ENCODE measurements around the gene TMBIM4. TPM values are rescaled to one million over a fixed set of nuclear protein-coding genes. Genes with fewer than 3 reads are reported as not detected.

The TMBIM4 gene
- total RNA-seq, 1 experiment from 2014 or later, result 51.1 TPM

GRCh38 chr12:66190519-66191370, 20.9 kb upstream of the TMBIM4 start:
- no TSS peak for BruUV-seq (replicated peaks)
- no peak overlapping the region for H3K4me2 ChIP-seq (ENCODE audit: low read length)
- no peak for TF ChIP-seq RAD21 (IDR thresholded peaks at IDR 0.05; ENCODE audit: low read depth)
- TF ChIP-seq, protein P1, sequence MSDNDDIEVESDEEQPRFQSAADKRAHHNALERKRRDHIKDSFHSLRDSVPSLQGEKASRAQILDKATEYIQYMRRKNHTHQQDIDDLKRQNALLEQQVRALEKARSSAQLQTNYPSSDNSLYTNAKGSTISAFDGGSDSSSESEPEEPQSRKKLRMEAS (IDR thresholded peaks at IDR 0.05), result no peak

DNA sequence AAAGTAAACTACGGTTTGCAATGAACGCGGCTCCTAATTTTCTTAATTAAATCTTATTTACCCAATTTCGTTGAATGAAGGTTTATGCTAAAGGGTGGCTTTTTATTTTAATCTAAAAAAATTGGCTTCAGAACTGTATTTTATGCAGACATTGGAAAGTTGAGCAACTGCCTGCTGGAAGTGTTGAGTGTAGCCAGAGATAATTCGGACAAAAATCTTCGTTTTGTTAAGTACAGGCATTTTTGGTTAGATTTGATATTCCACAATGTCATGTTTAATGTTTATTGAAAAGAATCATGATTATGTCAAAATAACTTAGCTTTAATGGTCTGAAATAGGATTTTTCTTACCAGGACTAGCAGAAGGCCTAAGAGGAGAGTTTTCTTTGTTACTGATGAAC, 20.1 kb upstream of the TMBIM4 start:
- intact Hi-C loops (cut with micrococcal nuclease), result no loop called here
- POLR2A ChIA-PET, result interaction anchor here (2.3 kb wide), 1 partner anchor 20 kb away, joined by 11 read pairs; the partner anchor contains the start of gene TMBIM4
- TF ChIP-seq, protein P2, sequence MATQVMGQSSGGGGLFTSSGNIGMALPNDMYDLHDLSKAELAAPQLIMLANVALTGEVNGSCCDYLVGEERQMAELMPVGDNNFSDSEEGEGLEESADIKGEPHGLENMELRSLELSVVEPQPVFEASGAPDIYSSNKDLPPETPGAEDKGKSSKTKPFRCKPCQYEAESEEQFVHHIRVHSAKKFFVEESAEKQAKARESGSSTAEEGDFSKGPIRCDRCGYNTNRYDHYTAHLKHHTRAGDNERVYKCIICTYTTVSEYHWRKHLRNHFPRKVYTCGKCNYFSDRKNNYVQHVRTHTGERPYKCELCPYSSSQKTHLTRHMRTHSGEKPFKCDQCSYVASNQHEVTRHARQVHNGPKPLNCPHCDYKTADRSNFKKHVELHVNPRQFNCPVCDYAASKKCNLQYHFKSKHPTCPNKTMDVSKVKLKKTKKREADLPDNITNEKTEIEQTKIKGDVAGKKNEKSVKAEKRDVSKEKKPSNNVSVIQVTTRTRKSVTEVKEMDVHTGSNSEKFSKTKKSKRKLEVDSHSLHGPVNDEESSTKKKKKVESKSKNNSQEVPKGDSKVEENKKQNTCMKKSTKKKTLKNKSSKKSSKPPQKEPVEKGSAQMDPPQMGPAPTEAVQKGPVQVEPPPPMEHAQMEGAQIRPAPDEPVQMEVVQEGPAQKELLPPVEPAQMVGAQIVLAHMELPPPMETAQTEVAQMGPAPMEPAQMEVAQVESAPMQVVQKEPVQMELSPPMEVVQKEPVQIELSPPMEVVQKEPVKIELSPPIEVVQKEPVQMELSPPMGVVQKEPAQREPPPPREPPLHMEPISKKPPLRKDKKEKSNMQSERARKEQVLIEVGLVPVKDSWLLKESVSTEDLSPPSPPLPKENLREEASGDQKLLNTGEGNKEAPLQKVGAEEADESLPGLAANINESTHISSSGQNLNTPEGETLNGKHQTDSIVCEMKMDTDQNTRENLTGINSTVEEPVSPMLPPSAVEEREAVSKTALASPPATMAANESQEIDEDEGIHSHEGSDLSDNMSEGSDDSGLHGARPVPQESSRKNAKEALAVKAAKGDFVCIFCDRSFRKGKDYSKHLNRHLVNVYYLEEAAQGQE (IDR thresholded peaks at IDR 0.05; ENCODE audit: low read depth), result no peak
- TF ChIP-seq CBX3 (IDR thresholded peaks at IDR 0.05; ENCODE audit: low read depth), result no peak
- TF ChIP-seq YY1 (IDR thresholded peaks at IDR 0.05; ENCODE audit: extremely low read depth, insufficient replicate concordance, low read depth, low read length), result no peak
- TF ChIP-seq, protein P3, sequence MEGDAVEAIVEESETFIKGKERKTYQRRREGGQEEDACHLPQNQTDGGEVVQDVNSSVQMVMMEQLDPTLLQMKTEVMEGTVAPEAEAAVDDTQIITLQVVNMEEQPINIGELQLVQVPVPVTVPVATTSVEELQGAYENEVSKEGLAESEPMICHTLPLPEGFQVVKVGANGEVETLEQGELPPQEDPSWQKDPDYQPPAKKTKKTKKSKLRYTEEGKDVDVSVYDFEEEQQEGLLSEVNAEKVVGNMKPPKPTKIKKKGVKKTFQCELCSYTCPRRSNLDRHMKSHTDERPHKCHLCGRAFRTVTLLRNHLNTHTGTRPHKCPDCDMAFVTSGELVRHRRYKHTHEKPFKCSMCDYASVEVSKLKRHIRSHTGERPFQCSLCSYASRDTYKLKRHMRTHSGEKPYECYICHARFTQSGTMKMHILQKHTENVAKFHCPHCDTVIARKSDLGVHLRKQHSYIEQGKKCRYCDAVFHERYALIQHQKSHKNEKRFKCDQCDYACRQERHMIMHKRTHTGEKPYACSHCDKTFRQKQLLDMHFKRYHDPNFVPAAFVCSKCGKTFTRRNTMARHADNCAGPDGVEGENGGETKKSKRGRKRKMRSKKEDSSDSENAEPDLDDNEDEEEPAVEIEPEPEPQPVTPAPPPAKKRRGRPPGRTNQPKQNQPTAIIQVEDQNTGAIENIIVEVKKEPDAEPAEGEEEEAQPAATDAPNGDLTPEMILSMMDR (IDR thresholded peaks at IDR 0.05 in 2 of 3, conservative IDR thresholded peaks at IDR 0.05 in 1 of 3; ENCODE audit: borderline replicate concordance in 1 of 3, insufficient read depth in 1 of 3, low read depth in 2 of 3, low read length in 2 of 3), result no peak
- no peak for TF ChIP-seq ZBTB33 (IDR thresholded peaks at IDR 0.05; ENCODE audit: extremely low read depth, insufficient replicate concordance, low read length)
- TF ChIP-seq EZH2 (IDR thresholded peaks at IDR 0.05), result no peak
- no peak for TF ChIP-seq SIN3A (IDR thresholded peaks at IDR 0.05; ENCODE audit: low read depth)

More at GRCh38 chr12:66190519-66191370, 20.9 kb upstream of the TMBIM4 start:
- Histone ChIP-seq H3K79me2 (ENCODE audit: insufficient read depth, low read length) (no peaks in the 10 kb centered on the region), H3K9me2 (ENCODE audit: insufficient read depth) (no peaks in the 10 kb centered on the region; the same call in 1 of the 2 replicates), H3K27me3 (ENCODE audit: insufficient read depth, low read length) (no peaks in the 10 kb centered on the region), H4K20me1 (ENCODE audit: insufficient read depth) (no peaks in the 10 kb centered on the region), H2AFZ (ENCODE audit: low read depth, low read length, poor library complexity, severe bottlenecking) (no peak overlapping the region), H3K4me3 (replicated peaks in 1 of 2; ENCODE audit: low read depth in 1 of 2, low read length in 2 of 2) (no peak overlapping the region), H3K36me3 (ENCODE audit: control insufficient read depth in 1 of 2, insufficient read depth in 2 of 2, low read length in 2 of 2) (no peaks in the 10 kb centered on the region), H3K4me1 (ENCODE audit: control insufficient read depth in 1 of 2, insufficient read depth in 2 of 2, low read length in 2 of 2) (no peaks in the 10 kb centered on the region), H3K27ac (ENCODE audit: low read depth, low read length) (no peak overlapping the region), H3K9ac (ENCODE audit: low read length) (no peak overlapping the region), H3K9me3 (ENCODE audit: control insufficient read depth in 1 of 2, insufficient read depth in 1 of 2, low read depth in 1 of 2, low read length in 2 of 2) (no peaks in the 10 kb centered on the region)
- RAD21 ChIA-PET (ENCODE audit: low non-redundant PET in 1 of 2, low total read pairs in 2 of 2, uncharacterized antibody in 2 of 2, unreplicated experiment in 2 of 2), result no interaction called here
- no peak for DNase-seq (ENCODE audit: low read depth, low spot score)
- POLR2A ChIA-PET, result interaction anchor here (2.3 kb wide), 1 partner anchor 21 kb away, joined by 11 read pairs; the partner anchor contains the start of gene TMBIM4
- intact Hi-C loops (cut with micrococcal nuclease), result no loop called here
- CTCF ChIA-PET, result interaction anchor here (1.7 kb wide), 1 partner anchor 21 kb away, joined by 4 read pairs; the partner anchor contains the start of gene TMBIM4
- no peak for ATAC-seq

More for the DNA sequence above, 20.1 kb upstream of the TMBIM4 start:
- Histone ChIP-seq H3K79me2 (ENCODE audit: insufficient read depth, low read length) (no peaks in the 10 kb centered on the region), H3K27ac (ENCODE audit: low read depth, low read length) (no peak overlapping the region), H3K4me3 (replicated peaks in 1 of 2; ENCODE audit: low read depth in 1 of 2, low read length in 2 of 2) (no peak overlapping the region), H4K20me1 (ENCODE audit: insufficient read depth) (no peaks in the 10 kb centered on the region), H3K9me2 (ENCODE audit: insufficient read depth) (no peaks in the 10 kb centered on the region; the same call in 1 of the 2 replicates), H3K4me1 (ENCODE audit: control insufficient read depth in 1 of 2, insufficient read depth in 2 of 2, low read length in 2 of 2) (no peaks in the 10 kb centered on the region), H2AFZ (ENCODE audit: low read depth, low read length, poor library complexity, severe bottlenecking) (no peak overlapping the region), H3K36me3 (ENCODE audit: control insufficient read depth in 1 of 2, insufficient read depth in 2 of 2, low read length in 2 of 2) (no peaks in the 10 kb centered on the region), H3K9ac (ENCODE audit: low read length) (no peak overlapping the region), H3K27me3 (ENCODE audit: insufficient read depth, low read length) (no peaks in the 10 kb centered on the region), H3K9me3 (ENCODE audit: control insufficient read depth in 1 of 2, insufficient read depth in 1 of 2, low read depth in 1 of 2, low read length in 2 of 2) (no peaks in the 10 kb centered on the region), H3K4me2 (ENCODE audit: low read length) (no peak overlapping the region)
- ChIA-PET RAD21 (ENCODE audit: low non-redundant PET in 1 of 2, low total read pairs in 2 of 2, uncharacterized antibody in 2 of 2, unreplicated experiment in 2 of 2) (no interaction called here), CTCF (no interaction called here)
- no TSS peak for BruUV-seq (replicated peaks)
- DNase-seq (ENCODE audit: low read depth, low spot score), result no peak
- ATAC-seq, result no peak
